HepG2 (cell line): ENCODE results near the gene PAPSS2. TPM values are rescaled to one million over a fixed set of nuclear protein-coding genes. Genes with fewer than 3 reads are reported as not detected.

Source experiments
- ATAC-seq: fragments of 200-7000 bp; cut with Tn5 transposase; 3 replicates; pipeline ENCODE4 v1.9.1; 2020; ENCODE audit warnings: mild to moderate bottlenecking, moderate library complexity
- BruUV-seq: library from RNA; stranded (reverse); fragments of 400-500 nt; replicated peaks from 2 replicates; lab custom pipeline; 2021; lab: Mats Ljungman, UMichigan
- CTCF ChIA-PET: fragments of 300-600 bp; formaldehyde crosslinking; extraction: SDS; loops from one replicate; lab custom pipeline; 2021; ENCODE audit warnings: low total read pairs, inconsistent platforms, low intra/inter-chr PET ratio; lab: Yijun Ruan, JAX
- POLR2A ChIA-PET: fragments of 350-600 bp; sonication (Branson Sonifier 250); formaldehyde crosslinking; loops from one replicate; lab custom pipeline; 2020; ENCODE audit warnings: antibody characterized with exemption, inconsistent platforms; lab: Yijun Ruan, JAX
- DNase-seq: peaks from one replicate; pipeline ENCODE4 v3.0.0-alpha.2; 2015; ENCODE audit warnings: low spot score
- FAIRE-seq: peaks from 3 replicates; lab custom pipeline; 2011; peaks lifted over from hg19 to GRCh38; lab: Jason Lieb, UNC
- H2AFZ ChIP-seq: one replicate; pipeline ENCODE4 v1.6.1; 2011; ENCODE audit warnings: low read length, inconsistent platforms
- H3K27ac ChIP-seq: fragments of 300-600 bp; 3 replicates; pipeline ENCODE4 v1.8.0; 2011; ENCODE audit warnings: mixed run types, mild to moderate bottlenecking, mixed read lengths, low read length, inconsistent platforms; ENCODE audit not compliant: insufficient read depth; ENCODE audit errors: extremely low read length
- H3K27me3 ChIP-seq, 2 experiments: fragments of 200-600 bp in 1 of 2; 2 replicates in 1 of 2; 3 replicates in 1 of 2; pipeline versions ENCODE4 v1.6.0 to v1.8.0; 2011; ENCODE audit warnings: low read length in 2 of 2, mild to moderate bottlenecking in 2 of 2, moderate library complexity in 2 of 2, inconsistent platforms in 1 of 2; ENCODE audit not compliant: insufficient read depth in 2 of 2, control insufficient read depth in 1 of 2
- H3K36me3 ChIP-seq, 2 experiments: fragments of 200-600 bp in 1 of 2; replicated peaks in 1 of 2; 2 replicates in 1 of 2; 3 replicates in 1 of 2; pipeline versions ENCODE4 v1.5.1 to v1.8.0; 2011; ENCODE audit warnings: low read length in 2 of 2, inconsistent platforms in 1 of 2; ENCODE audit not compliant: insufficient read depth in 2 of 2, control insufficient read depth in 1 of 2
- H3K4me1 ChIP-seq: 2 replicates; pipeline ENCODE4 v1.5.1; 2012; ENCODE audit warnings: low read length, inconsistent platforms; ENCODE audit not compliant: insufficient read depth
- H3K4me2 ChIP-seq: 2 replicates; pipeline ENCODE4 v1.6.0; 2011; ENCODE audit warnings: low read depth, low read length, inconsistent platforms
- H3K4me3 ChIP-seq, 3 experiments: fragments of 200-600 bp in 1 of 3; sonication (generic), shearing (Covaris generic) in 1 of 3; replicated peaks in 1 of 3; 2 replicates each; pipeline ENCODE4 v1.5.1; 2011 to 2016; ENCODE audit warnings: low read length in 3 of 3, inconsistent platforms in 2 of 3, low read depth in 2 of 3, mild to moderate bottlenecking in 2 of 3, control low read depth in 1 of 3, mixed read lengths in 1 of 3; ENCODE audit not compliant: insufficient read depth in 1 of 3
- H3K79me2 ChIP-seq: one replicate; pipeline ENCODE4 v1.6.1; 2011; ENCODE audit warnings: low read length, inconsistent platforms; ENCODE audit not compliant: insufficient read depth
- H3K9ac ChIP-seq: 2 replicates; pipeline ENCODE4 v1.6.0; 2011; ENCODE audit warnings: mild to moderate bottlenecking, low read depth, low read length, inconsistent platforms; ENCODE audit not compliant: insufficient read depth
- H3K9me3 ChIP-seq: 2 replicates; pipeline ENCODE4 v1.5.1; 2012; ENCODE audit warnings: mild to moderate bottlenecking, low read length
- H4K20me1 ChIP-seq: 2 replicates; pipeline ENCODE4 v1.6.0; 2011; ENCODE audit warnings: inconsistent platforms, mild to moderate bottlenecking, low read length, moderate library complexity; ENCODE audit not compliant: insufficient read depth
- MIXL1 ChIP-seq: IDR thresholded peaks from 2 replicates; pipeline ENCODE4 v1.6.1; 2016
- RAD21 ChIP-seq: fragments of 450-650 bp; formaldehyde crosslinking; IDR thresholded peaks from 2 replicates; pipeline ENCODE4 v1.5.0; 2020; ENCODE audit warnings: mild to moderate bottlenecking
- SCMH1 ChIP-seq: sonication (generic); formaldehyde crosslinking; IDR thresholded peaks from 2 replicates; pipeline ENCODE4 v1.9.0; 2021; ENCODE audit warnings: missing genetic modification reagents, mild to moderate bottlenecking, borderline replicate concordance
- SMC3 ChIP-seq: IDR thresholded peaks from 2 replicates; pipeline ENCODE4 v1.6.1; 2011; ENCODE audit warnings: low read length, improper control_type of control experiment
- STAG1 ChIP-seq: sonication (generic); formaldehyde crosslinking; IDR thresholded peaks from 2 replicates; pipeline ENCODE4 v1.4.0; 2020; ENCODE audit warnings: missing genetic modification reagents
- SYNCRIP ChIP-seq: fragments of 200-400 bp; formaldehyde crosslinking; IDR thresholded peaks from 2 replicates; pipeline ENCODE4 v1.6.1; 2018; ENCODE audit warnings: mild to moderate bottlenecking, low read depth, low read length; ENCODE audit not compliant: insufficient read depth
- TEAD3 ChIP-seq: optimal IDR thresholded peaks from 2 replicates; pipeline ENCODE3; 2016; ENCODE audit warnings: borderline replicate concordance
- TFDP1 ChIP-seq: IDR thresholded peaks from 2 replicates; pipeline ENCODE4 v1.6.1; 2016; ENCODE audit warnings: missing compliant biosample characterization, missing genetic modification reagents, borderline replicate concordance
- WGBS: methylation state at CpG from one replicate; pipeline ENCODE4 v1.1.6; 2017; ENCODE audit warnings: low lambda C conversion rate; 5-methylcytosine and 5-hydroxymethylcytosine counted together
- in situ Hi-C: cut with HindIII; loops from 2 replicates; pipeline ENCODE4 v1.10.0; 2017; ENCODE audit warnings: low pct_unique_long_range_greater_than_20kb; ENCODE audit not compliant: extremely low pct_ligation_motif_present
- intact Hi-C: fragments of 100-400 bp; cut with micrococcal nuclease; formaldehyde crosslinking; loops from one replicate; pipeline ENCODE4 v1.10.0; 2022; ENCODE audit not compliant: unreplicated experiment
- polyA plus RNA-seq, 8 experiments: library from polyadenylated mRNA; depleted of rRNA in 3 of 8; stranded (reverse) in 7 of 8; unstranded in 1 of 8; fragments of >200 nt; fragmentation: Illumina TruSeq in 4 of 8; extraction: Trizol in 4 of 8; gene quantifications; 2 replicates each; pipeline versions ENCODE4 v1.2.1 to v1.2.3, GENCODE V29; 2011 to 2016; ENCODE audit warnings: low read depth in 4 of 8, missing spikeins in 1 of 8, mixed read lengths in 1 of 8; ENCODE audit not compliant: insufficient read depth in 1 of 8
- total RNA-seq, 5 experiments: library from RNA; depleted of rRNA; stranded (reverse); fragments of >200 nt; fragmentation: Illumina TruSeq; extraction: Trizol; gene quantifications; 2 replicates each; pipeline ENCODE4 v1.2.3, GENCODE V29; 2016; ENCODE audit warnings: low read depth in 1 of 5
- TF ChIP-seq, protein P1 (sequence below): sonication (generic); formaldehyde crosslinking; IDR thresholded peaks from 2 replicates; pipeline ENCODE4 v1.5.1; 2020; ENCODE audit warnings: mild to moderate bottlenecking, moderate library complexity, missing genetic modification reagents
- TF ChIP-seq, protein P2 (sequence below): sonication (generic); formaldehyde crosslinking; IDR thresholded peaks from 2 replicates; pipeline ENCODE4 v1.4.0; 2020; ENCODE audit warnings: missing genetic modification reagents
- TF ChIP-seq, protein P3 (sequence below): sonication (generic); formaldehyde crosslinking; IDR thresholded peaks from 2 replicates; pipeline ENCODE4 v1.5.0; 2020; ENCODE audit warnings: mild to moderate bottlenecking, missing genetic modification reagents, moderate library complexity

The PAPSS2 gene
- total and polyA plus RNA-seq, 2 of the 13 experiments (the other 11 are each of a cell fraction or from before 2014, with no cell fraction given): 0.11 to 0.12 TPM

- intact Hi-C loops (loop anchor here (1.0 kb wide), 2 partner anchors 79 to 202 kb away; no protein-coding TSS in a partner anchor), in situ Hi-C loops (loop anchor here (5.0 kb wide), 2 partner anchors 78 to 193 kb away; partner anchors contain the start of gene PAPSS2)
- ATAC-seq (peak; percentile 92), DNase-seq (peak; percentile 25), FAIRE-seq (peak; percentile 49)
- 28% methylated on average over 7 of the region's 7 CpGs for WGBS
- H3K27me3 ChIP-seq: no peaks in the 10 kb centered on the region; a peak in 1 of 5 replicates
- H3K4me1 ChIP-seq: peaks cover 4% of the 10 kb centered on the region
- H3K79me2 ChIP-seq: no peaks in the 10 kb centered on the region
- no peaks in the 10 kb centered on the region for H3K36me3 ChIP-seq
- H2AFZ ChIP-seq: no peak overlapping the region
- ChIA-PET POLR2A (no interaction called here), CTCF (interaction anchor here (1.7 to 2.3 kb wide), 2 partner anchors 79 to 202 kb away, joined by 7 to 15 read pairs; no protein-coding TSS in a partner anchor)
- no TSS peak for BruUV-seq
- H3K9me3 ChIP-seq: no peaks in the 10 kb centered on the region
- no peak overlapping the region for H3K9ac ChIP-seq
- no peak overlapping the region for H3K4me3 ChIP-seq
- no peaks in the 10 kb centered on the region for H4K20me1 ChIP-seq
- H3K4me2 ChIP-seq: no peak overlapping the region; the same call in 1 of the 2 replicates
- H3K27ac ChIP-seq: no peak overlapping the region
- TF ChIP-seq SMC3 (peak; percentile 53; the same call in 1 of the 2 replicates), SYNCRIP (no peak), STAG1 (CRISPR knock-in tag) (peak; percentile 89), TEAD3 (peak; percentile 26), MIXL1 (CRISPR knock-in tag) (0 out of 2 replicates have a peak, but pooled peaks have one; percentile 47), TFDP1 (CRISPR knock-in tag) (no peak), SCMH1 (no peak), RAD21 (CRISPR knock-in tag) (peak; percentile 48; the same call in 1 of the 2 replicates)
- TF ChIP-seq, protein P1, sequence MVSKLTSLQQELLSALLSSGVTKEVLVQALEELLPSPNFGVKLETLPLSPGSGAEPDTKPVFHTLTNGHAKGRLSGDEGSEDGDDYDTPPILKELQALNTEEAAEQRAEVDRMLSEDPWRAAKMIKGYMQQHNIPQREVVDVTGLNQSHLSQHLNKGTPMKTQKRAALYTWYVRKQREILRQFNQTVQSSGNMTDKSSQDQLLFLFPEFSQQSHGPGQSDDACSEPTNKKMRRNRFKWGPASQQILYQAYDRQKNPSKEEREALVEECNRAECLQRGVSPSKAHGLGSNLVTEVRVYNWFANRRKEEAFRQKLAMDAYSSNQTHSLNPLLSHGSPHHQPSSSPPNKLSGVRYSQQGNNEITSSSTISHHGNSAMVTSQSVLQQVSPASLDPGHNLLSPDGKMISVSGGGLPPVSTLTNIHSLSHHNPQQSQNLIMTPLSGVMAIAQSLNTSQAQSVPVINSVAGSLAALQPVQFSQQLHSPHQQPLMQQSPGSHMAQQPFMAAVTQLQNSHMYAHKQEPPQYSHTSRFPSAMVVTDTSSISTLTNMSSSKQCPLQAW (CRISPR knock-in tag): no peak
- TF ChIP-seq, protein P2, sequence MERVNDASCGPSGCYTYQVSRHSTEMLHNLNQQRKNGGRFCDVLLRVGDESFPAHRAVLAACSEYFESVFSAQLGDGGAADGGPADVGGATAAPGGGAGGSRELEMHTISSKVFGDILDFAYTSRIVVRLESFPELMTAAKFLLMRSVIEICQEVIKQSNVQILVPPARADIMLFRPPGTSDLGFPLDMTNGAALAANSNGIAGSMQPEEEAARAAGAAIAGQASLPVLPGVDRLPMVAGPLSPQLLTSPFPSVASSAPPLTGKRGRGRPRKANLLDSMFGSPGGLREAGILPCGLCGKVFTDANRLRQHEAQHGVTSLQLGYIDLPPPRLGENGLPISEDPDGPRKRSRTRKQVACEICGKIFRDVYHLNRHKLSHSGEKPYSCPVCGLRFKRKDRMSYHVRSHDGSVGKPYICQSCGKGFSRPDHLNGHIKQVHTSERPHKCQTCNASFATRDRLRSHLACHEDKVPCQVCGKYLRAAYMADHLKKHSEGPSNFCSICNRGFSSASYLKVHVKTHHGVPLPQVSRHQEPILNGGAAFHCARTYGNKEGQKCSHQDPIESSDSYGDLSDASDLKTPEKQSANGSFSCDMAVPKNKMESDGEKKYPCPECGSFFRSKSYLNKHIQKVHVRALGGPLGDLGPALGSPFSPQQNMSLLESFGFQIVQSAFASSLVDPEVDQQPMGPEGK (CRISPR knock-in tag): 0 out of 2 replicates have a peak, but pooled peaks have one; percentile 15
- TF ChIP-seq, protein P3, sequence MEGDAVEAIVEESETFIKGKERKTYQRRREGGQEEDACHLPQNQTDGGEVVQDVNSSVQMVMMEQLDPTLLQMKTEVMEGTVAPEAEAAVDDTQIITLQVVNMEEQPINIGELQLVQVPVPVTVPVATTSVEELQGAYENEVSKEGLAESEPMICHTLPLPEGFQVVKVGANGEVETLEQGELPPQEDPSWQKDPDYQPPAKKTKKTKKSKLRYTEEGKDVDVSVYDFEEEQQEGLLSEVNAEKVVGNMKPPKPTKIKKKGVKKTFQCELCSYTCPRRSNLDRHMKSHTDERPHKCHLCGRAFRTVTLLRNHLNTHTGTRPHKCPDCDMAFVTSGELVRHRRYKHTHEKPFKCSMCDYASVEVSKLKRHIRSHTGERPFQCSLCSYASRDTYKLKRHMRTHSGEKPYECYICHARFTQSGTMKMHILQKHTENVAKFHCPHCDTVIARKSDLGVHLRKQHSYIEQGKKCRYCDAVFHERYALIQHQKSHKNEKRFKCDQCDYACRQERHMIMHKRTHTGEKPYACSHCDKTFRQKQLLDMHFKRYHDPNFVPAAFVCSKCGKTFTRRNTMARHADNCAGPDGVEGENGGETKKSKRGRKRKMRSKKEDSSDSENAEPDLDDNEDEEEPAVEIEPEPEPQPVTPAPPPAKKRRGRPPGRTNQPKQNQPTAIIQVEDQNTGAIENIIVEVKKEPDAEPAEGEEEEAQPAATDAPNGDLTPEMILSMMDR (CRISPR knock-in tag): peak; percentile 78
These were observed 75.5 kb downstream of the PAPSS2 start for GRCh38 chr10:87734987-87735827.
